GM18511 (cell line): ENCODE measurements around the gene DERL3.

Experiments
- ATAC-seq: cut with Tn5 transposase; IDR thresholded peaks from one replicate; pipeline ENCODE4 v1.9.1; 2021; ENCODE audit warnings: mild to moderate bottlenecking, moderate library complexity; ENCODE audit not compliant: unreplicated experiment

The DERL3 gene

GRCh38 chr22:23815541-23816155 lies 23.2 kb downstream of the DERL3 start:
- ATAC-seq, result no peak

- no peak for ATAC-seq
Observed at GRCh38 chr22:23812378-23812777, 26.4 kb downstream of the DERL3 start.

GRCh38 chr22:23806837-23807236 lies 32.0 kb downstream of the DERL3 start:
- no peak for ATAC-seq

- ATAC-seq, result no peak
Observed at GRCh38 chr22:23804781-23805291, 34.0 kb downstream of the DERL3 start.

GRCh38 chr22:23803001-23803819 lies 35.6 kb downstream of the DERL3 start:
- no peak for ATAC-seq

- ATAC-seq, result no peak
Observed at GRCh38 chr22:23801886-23802377, 36.9 kb downstream of the DERL3 start.

- ATAC-seq, result no peak
Observed at GRCh38 chr22:23801238-23801821, 37.5 kb downstream of the DERL3 start.

GRCh38 chr22:23800297-23801237 lies 38.2 kb downstream of the DERL3 start:
- peak; percentile 82 for ATAC-seq

- ATAC-seq, result no peak
Observed at GRCh38 chr22:23796461-23796860, 42.3 kb downstream of the DERL3 start.

GRCh38 chr22:23793326-23793725 lies 45.5 kb downstream of the DERL3 start:
- no peak for ATAC-seq

- ATAC-seq, result no peak
Observed at GRCh38 chr22:23791738-23792645, 46.8 kb downstream of the DERL3 start.

GRCh38 chr22:23790819-23791737 lies 47.7 kb downstream of the DERL3 start:
- ATAC-seq, result no peak

GRCh38 chr22:23789638-23790037 lies 49.2 kb downstream of the DERL3 start:
- ATAC-seq, result no peak

- no peak for ATAC-seq
Observed at GRCh38 chr22:23789121-23789520, 49.7 kb downstream of the DERL3 start.

- ATAC-seq, result no peak
Observed at GRCh38 chr22:23787910-23788309, 50.9 kb downstream of the DERL3 start.

GRCh38 chr22:23787600-23787896 lies 51.3 kb downstream of the DERL3 start:
- no peak for ATAC-seq

- peak; percentile 76 for ATAC-seq
Observed at GRCh38 chr22:23786752-23787599, 51.8 kb downstream of the DERL3 start, which contains the start of gene SMARCB1. SMARCB1 (plus strand) TSS chr22:23786966; CDS start chr22:23787170, 204 bp downstream.

GRCh38 chr22:23786261-23786710 lies 52.5 kb downstream of the DERL3 start:
- no peak for ATAC-seq
